ENCODE measurements around the gene GATB. TPM values are rescaled to one million over a fixed set of nuclear protein-coding genes. Genes with fewer than 3 reads are reported as not detected.

Gene GATB
- total RNA-seq, 2 experiments from 2014 or later: 13.0 to 16.5 TPM

- no peaks in the 10 kb centered on the region for H3K4me1 Mint-ChIP-seq
- peaks cover 4% of the 10 kb centered on the region for H3K27me3 Mint-ChIP-seq
- H3K36me3 Mint-ChIP-seq (ENCODE audit: low read depth): no peaks in the 10 kb centered on the region
- H3K27ac Mint-ChIP-seq: no peak overlapping the region
- ChIA-PET POLR2A (no interaction called here), CTCF (interaction anchor here (1.3 kb wide), 1 partner anchor 18 kb away, joined by 3 read pairs; no protein-coding TSS in a partner anchor)
- no peak for DNase-seq
- no peak overlapping the region for H3K4me3 Mint-ChIP-seq
- H3K9me3 Mint-ChIP-seq: no peaks in the 10 kb centered on the region
These were observed 38.7 kb upstream of the GATB start for GRCh38 chr4:151799417-151800012.

- CTCF ChIA-PET: interaction anchor here (0.6 to 1.3 kb wide), 2 partner anchors 18 to 553 kb away, joined by 3 read pairs; no protein-coding TSS in a partner anchor
- Mint-ChIP-seq H3K9me3 (no peaks in the 10 kb centered on the region), H3K27ac (no peak overlapping the region), H3K36me3 (ENCODE audit: low read depth) (no peaks in the 10 kb centered on the region), H3K4me1 (no peaks in the 10 kb centered on the region), H3K4me3 (no peak overlapping the region), H3K27me3 (peaks cover 10% of the 10 kb centered on the region)
- POLR2A ChIA-PET: no interaction called here
- no peak for DNase-seq
These were observed 38.0 kb upstream of the GATB start for GRCh38 chr4:151798678-151799416.

GRCh38 chr4:151797853-151798252, 37.0 kb upstream of the GATB start:
- Mint-ChIP-seq H3K27ac (no peak overlapping the region), H3K4me3 (no peak overlapping the region), H3K36me3 (ENCODE audit: low read depth) (no peaks in the 10 kb centered on the region), H3K4me1 (no peaks in the 10 kb centered on the region), H3K27me3 (peaks cover 10% of the 10 kb centered on the region), H3K9me3 (no peaks in the 10 kb centered on the region)
- no peak for DNase-seq
- ChIA-PET CTCF (no interaction called here), POLR2A (no interaction called here)

- CTCF ChIA-PET: no interaction called here
- no peaks in the 10 kb centered on the region for H3K9me3 Mint-ChIP-seq
These were observed 36.3 kb upstream of the GATB start for GRCh38 chr4:151797131-151797530.

GRCh38 chr4:151796106-151796505, 35.3 kb upstream of the GATB start:
- Mint-ChIP-seq H3K4me1 (no peaks in the 10 kb centered on the region), H3K9me3 (no peaks in the 10 kb centered on the region), H3K27ac (no peak overlapping the region), H3K36me3 (ENCODE audit: low read depth) (no peaks in the 10 kb centered on the region), H3K27me3 (peaks cover 10% of the 10 kb centered on the region), H3K4me3 (no peak overlapping the region)
- CTCF ChIA-PET: interaction anchor here (0.8 kb wide), 1 partner anchor 689 kb away, joined by 4 read pairs; no protein-coding TSS in a partner anchor
- no peak for DNase-seq
- POLR2A ChIA-PET: no interaction called here

More at GRCh38 chr4:151797131-151797530, 36.3 kb upstream of the GATB start:
- Mint-ChIP-seq H3K27me3 (peaks cover 10% of the 10 kb centered on the region), H3K36me3 (ENCODE audit: low read depth) (no peaks in the 10 kb centered on the region), H3K4me1 (no peaks in the 10 kb centered on the region), H3K4me3 (no peak overlapping the region), H3K27ac (no peak overlapping the region)
- no peak for DNase-seq
- POLR2A ChIA-PET: no interaction called here

GRCh38 chr4:151792995-151793394, 32.2 kb upstream of the GATB start:
- Mint-ChIP-seq H3K4me1 (no peaks in the 10 kb centered on the region), H3K27ac (no peak overlapping the region), H3K27me3 (peaks cover 14% of the 10 kb centered on the region), H3K4me3 (no peak overlapping the region), H3K36me3 (ENCODE audit: low read depth) (no peaks in the 10 kb centered on the region), H3K9me3 (no peaks in the 10 kb centered on the region)
- CTCF ChIA-PET: interaction anchor here (0.6 to 1.3 kb wide), 2 partner anchors 9 to 45 kb away, joined by 3 read pairs; no protein-coding TSS in a partner anchor
- no peak for DNase-seq
- POLR2A ChIA-PET: no interaction called here

GRCh38 chr4:151792530-151792929, 31.7 kb upstream of the GATB start:
- Mint-ChIP-seq H3K27ac (no peak overlapping the region), H3K36me3 (ENCODE audit: low read depth) (no peaks in the 10 kb centered on the region), H3K4me3 (no peak overlapping the region), H3K4me1 (no peaks in the 10 kb centered on the region), H3K27me3 (peaks cover 14% of the 10 kb centered on the region), H3K9me3 (no peaks in the 10 kb centered on the region)
- CTCF ChIA-PET: interaction anchor here (0.6 to 1.3 kb wide), 2 partner anchors 9 to 46 kb away, joined by 3 read pairs; no protein-coding TSS in a partner anchor
- POLR2A ChIA-PET: no interaction called here
- DNase-seq: no peak

GRCh38 chr4:151788021-151788420, 27.2 kb upstream of the GATB start:
- Mint-ChIP-seq H3K4me3 (no peak overlapping the region), H3K36me3 (ENCODE audit: low read depth) (no peaks in the 10 kb centered on the region), H3K4me1 (no peaks in the 10 kb centered on the region), H3K27me3 (peaks cover 11% of the 10 kb centered on the region), H3K27ac (no peak overlapping the region), H3K9me3 (no peaks in the 10 kb centered on the region)
- DNase-seq: no peak
- CTCF ChIA-PET: no interaction called here
- POLR2A ChIA-PET: no interaction called here

- POLR2A ChIA-PET: no interaction called here
- H3K4me3 Mint-ChIP-seq: no peak overlapping the region
- CTCF ChIA-PET: interaction anchor here (1.8 kb wide), 1 partner anchor 16 kb away, joined by 4 read pairs; no protein-coding TSS in a partner anchor
These were observed 25.3 kb upstream of the GATB start for GRCh38 chr4:151786158-151786495.

GRCh38 chr4:151785484-151786157, 24.8 kb upstream of the GATB start:
- Mint-ChIP-seq H3K27ac (no peak overlapping the region), H3K4me3 (no peak overlapping the region), H3K9me3 (no peaks in the 10 kb centered on the region), H3K4me1 (peaks cover 4% of the 10 kb centered on the region), H3K27me3 (peaks cover 11% of the 10 kb centered on the region), H3K36me3 (ENCODE audit: low read depth) (no peaks in the 10 kb centered on the region)
- ChIA-PET POLR2A (no interaction called here), CTCF (interaction anchor here (1.8 kb wide), 1 partner anchor 17 kb away, joined by 4 read pairs; no protein-coding TSS in a partner anchor)
- no peak for DNase-seq

More at GRCh38 chr4:151786158-151786495, 25.3 kb upstream of the GATB start:
- Mint-ChIP-seq H3K27me3 (peaks cover 11% of the 10 kb centered on the region), H3K36me3 (ENCODE audit: low read depth) (no peaks in the 10 kb centered on the region), H3K4me1 (peaks cover 4% of the 10 kb centered on the region), H3K9me3 (no peaks in the 10 kb centered on the region), H3K27ac (no peak overlapping the region)
- DNase-seq: no peak

- no peak overlapping the region for H3K4me3 Mint-ChIP-seq
- no peak for DNase-seq
- H3K4me1 Mint-ChIP-seq: peaks cover 4% of the 10 kb centered on the region
- H3K27ac Mint-ChIP-seq: no peak overlapping the region
- H3K9me3 Mint-ChIP-seq: no peaks in the 10 kb centered on the region
- H3K36me3 Mint-ChIP-seq (ENCODE audit: low read depth): no peaks in the 10 kb centered on the region
- CTCF ChIA-PET: interaction anchor here (1.8 kb wide), 1 partner anchor 18 kb away, joined by 4 read pairs; no protein-coding TSS in a partner anchor
- POLR2A ChIA-PET: no interaction called here
- H3K27me3 Mint-ChIP-seq: peaks cover 11% of the 10 kb centered on the region
These were observed 23.9 kb upstream of the GATB start for GRCh38 chr4:151784706-151785105.

- no peaks in the 10 kb centered on the region for H3K9me3 Mint-ChIP-seq
- H3K36me3 Mint-ChIP-seq (ENCODE audit: low read depth): no peaks in the 10 kb centered on the region
- H3K27ac Mint-ChIP-seq: no peak overlapping the region
- H3K4me1 Mint-ChIP-seq: peaks cover 4% of the 10 kb centered on the region
- no peak overlapping the region for H3K4me3 Mint-ChIP-seq
- CTCF ChIA-PET: no interaction called here
- POLR2A ChIA-PET: no interaction called here
- no peak for DNase-seq
- H3K27me3 Mint-ChIP-seq: peaks cover 11% of the 10 kb centered on the region
These were observed 23.1 kb upstream of the GATB start for GRCh38 chr4:151783867-151784266.

- H3K9me3 Mint-ChIP-seq: no peaks in the 10 kb centered on the region
- H3K27me3 Mint-ChIP-seq: peaks cover 6% of the 10 kb centered on the region
- H3K4me1 Mint-ChIP-seq: peaks cover 4% of the 10 kb centered on the region
- no peak for DNase-seq
- no peak overlapping the region for H3K27ac Mint-ChIP-seq
- ChIA-PET CTCF (no interaction called here), POLR2A (no interaction called here)
- H3K4me3 Mint-ChIP-seq: no peak overlapping the region
- H3K36me3 Mint-ChIP-seq (ENCODE audit: low read depth): no peaks in the 10 kb centered on the region
These were observed 21.5 kb upstream of the GATB start for GRCh38 chr4:151782296-151782695.

All from activated CD4-positive, alpha-beta T cell treated with anti-CD3 and anti-CD28 coated beads, Interleukin-2, amount 10 ng/mL, durations not matched to agents 7 days and 5 days (primary cell).